Motor neuron (in vitro differentiated cells): ENCODE measurements around the gene ABCC8. TPM values are rescaled to one million over a fixed set of nuclear protein-coding genes. Genes with fewer than 3 reads are reported as not detected.

Experiments used
- ATAC-seq, 8 experiments: fragments of 200-7000 bp; cut with Tn5 transposase; replicated peaks in 6 of 8; 2 replicates each; pipeline ENCODE4 v1.8.0; 2021; ENCODE audit warnings: mild to moderate bottlenecking in 8 of 8, moderate library complexity in 8 of 8
- H3K27ac ChIP-seq, 2 donors: fragments of 250-450 bp; sonication (Bioruptor Pico); 2 replicates each; pipeline ENCODE4 v1.9.0; 2021; ENCODE audit warnings: antibody characterized with exemption in 2 of 2, mild to moderate bottlenecking in 2 of 2, moderate library complexity in 1 of 2
- H3K4me1 ChIP-seq, 2 donors: fragments of 250-450 bp; sonication (Bioruptor Pico); replicated peaks in 1 of 2; 2 replicates each; pipeline ENCODE4 v1.6.1; 2021; ENCODE audit warnings: antibody characterized with exemption in 2 of 2, mild to moderate bottlenecking in 2 of 2, moderate library complexity in 1 of 2
- H3K4me3 ChIP-seq, 5 donors: fragments of 250-450 bp; sonication (Bioruptor Pico); 2 replicates each; pipeline ENCODE4 v1.9.0; 2021; ENCODE audit warnings: antibody characterized with exemption in 5 of 5, mild to moderate bottlenecking in 5 of 5, moderate library complexity in 4 of 5
- WGBS, 10 experiments: fragments of 450-650 bp; shearing (Covaris generic); methylation state at CpG; one replicate each; pipeline ENCODE4 v1.0.0; 2022; 5-methylcytosine and 5-hydroxymethylcytosine counted together
- in situ Hi-C, 9 experiments: fragments of 400-800 bp; cut with MboI; loops; one replicate each; pipeline ENCODE4 v1.15.0; 2021; ENCODE audit warnings: low sequenced_read_pairs in 9 of 9, low pct_unique_long_range_greater_than_20kb in 2 of 9; ENCODE audit not compliant: unreplicated experiment in 9 of 9
- total RNA-seq, 8 experiments: library from RNA; unstranded; fragments of 300-600 nt; gene quantifications; 2 replicates each; pipeline versions ENCODE4 v1.2.3 to v1.2.4, GENCODE V29; 2022

The ABCC8 gene
- total RNA-seq: 10 to 100 TPM in 1 of 8 experiments, 1 to 10 TPM in 5, under 1 TPM in 2; 0.18 to 11.8 (median 3.8) TPM

DNA sequence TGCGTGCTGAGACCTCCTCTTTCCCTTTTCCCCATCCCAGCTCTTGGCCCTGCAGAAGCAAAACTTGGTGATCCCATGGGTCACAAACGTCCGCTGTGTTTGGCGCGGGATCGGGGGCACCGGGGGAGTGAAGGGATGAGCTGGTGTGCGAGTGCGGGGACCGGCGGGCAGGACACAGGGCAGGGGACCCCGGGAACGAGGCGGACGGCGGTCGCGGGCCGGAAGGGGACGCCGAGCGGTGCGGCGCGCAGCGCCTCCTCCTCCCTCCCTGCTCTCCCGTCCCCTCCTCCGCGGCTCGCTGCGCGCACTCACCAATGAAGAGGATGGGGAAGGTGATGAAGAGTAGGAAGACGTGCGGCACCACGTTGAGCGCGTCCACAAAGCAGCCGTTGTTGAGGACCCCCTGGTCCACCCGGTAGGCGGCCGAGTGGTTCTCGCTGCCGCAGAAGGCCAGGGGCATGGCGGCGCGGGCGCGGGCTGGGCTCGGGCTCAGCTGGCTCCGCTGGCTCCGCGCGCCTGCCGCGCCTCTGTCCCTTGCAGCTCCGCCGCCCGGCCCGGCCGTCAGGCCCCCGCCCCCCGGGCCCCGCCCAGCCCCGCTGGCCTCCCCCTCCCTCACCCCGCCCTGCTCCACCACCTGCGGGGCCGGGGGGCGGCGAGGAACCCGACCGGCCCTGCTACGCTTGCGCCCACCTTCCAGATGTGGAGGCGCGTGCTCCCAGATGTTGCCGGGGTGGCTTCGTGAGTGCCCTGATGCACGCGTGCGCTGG lies at the start of gene ABCC8:
TSS of gene ABCC8 (minus strand) at position 529 of the 767 bp plus-strand sequence. CDS start at position 460, 69 bp downstream.
- Histone ChIP-seq H3K4me3 (peak within 1 kb of the TSS; percentile 45 to 58 (median 48)), H3K4me1 (peaks cover 20 to 29% of the 10 kb centered on the region in 2 donors), H3K27ac (peak within 1 kb of the TSS in 1 of 2 donors; percentile 14)
- in situ Hi-C loops: loop anchor here in 2 of 9 experiments (25.0 kb wide), 1 partner anchor 89 kb away; the partner anchor contains the start of gene KCNJ11 (in 2 of the 2)
- ATAC-seq: peak; percentile 20 to 66 (median 48)
- WGBS, 10 experiments: 0% methylated on average over 1 to 10 of the region's 80 CpGs; no CpG with 5 or more reads in 8 of the 10 experiments

DNA sequence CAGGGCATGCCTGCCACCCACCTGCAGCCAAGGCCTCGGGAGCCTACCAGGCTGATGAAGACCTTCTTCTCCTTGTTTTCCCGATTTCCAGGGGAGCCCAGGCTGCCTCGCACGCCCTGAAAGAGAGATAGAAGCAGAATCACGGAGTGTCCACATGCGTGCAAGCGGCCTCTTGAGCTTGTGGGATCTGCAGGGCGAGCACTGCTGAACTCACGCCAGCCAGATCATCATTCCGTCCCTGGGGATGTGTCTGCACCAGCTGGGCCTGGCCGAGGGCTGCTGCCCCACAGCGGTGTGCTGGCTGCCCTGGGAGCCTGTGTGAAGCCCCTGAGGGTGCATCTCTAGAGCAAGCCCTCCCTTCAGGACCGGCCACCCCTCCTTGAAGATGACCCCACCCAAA lies 49.7 kb upstream of the ABCC8 start:
- WGBS, 10 experiments: 20% methylated on average over 2 of the region's 13 CpGs; no CpG with 5 or more reads in 9 of the 10 experiments
- Histone ChIP-seq H3K27ac (no peak overlapping the region), H3K4me3 (no peak overlapping the region), H3K4me1 (peaks cover 0 to 10% of the 10 kb centered on the region in 2 donors)
- ATAC-seq: peak in 4 of 8 experiments; percentile 15 to 56 (median 44)
- in situ Hi-C loops: no loop called here

DNA sequence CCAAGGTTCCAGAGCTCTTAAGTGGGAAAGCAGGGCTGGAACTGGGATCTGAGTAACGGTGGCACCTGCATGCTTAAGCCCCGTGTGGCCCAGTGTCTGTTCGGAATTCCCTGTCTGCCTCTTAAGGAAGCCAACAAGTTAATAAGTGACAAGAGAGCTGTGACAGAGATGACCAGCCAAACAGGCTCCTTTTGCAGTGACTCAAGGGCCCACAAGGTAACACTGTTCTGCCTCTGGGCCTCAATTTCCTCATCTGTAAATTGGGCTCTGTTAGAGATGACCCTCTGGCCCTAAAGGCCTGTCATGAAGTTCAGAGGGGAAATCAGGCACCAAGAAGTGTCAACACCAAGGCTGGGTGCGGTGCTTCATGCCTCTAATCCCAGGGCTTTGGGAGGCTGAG lies 48.9 kb upstream of the ABCC8 start:
- Histone ChIP-seq H3K4me3 (no peak overlapping the region), H3K27ac (no peak overlapping the region), H3K4me1 (peaks cover 1 to 11% of the 10 kb centered on the region in 2 donors)
- 54 to 100% (median 73%) methylated on average over 1 to 3 of the region's 4 CpGs; no CpG with 5 or more reads in 6 of the 10 experiments for WGBS, 10 experiments
- no peak for ATAC-seq
- in situ Hi-C loops: no loop called here

DNA sequence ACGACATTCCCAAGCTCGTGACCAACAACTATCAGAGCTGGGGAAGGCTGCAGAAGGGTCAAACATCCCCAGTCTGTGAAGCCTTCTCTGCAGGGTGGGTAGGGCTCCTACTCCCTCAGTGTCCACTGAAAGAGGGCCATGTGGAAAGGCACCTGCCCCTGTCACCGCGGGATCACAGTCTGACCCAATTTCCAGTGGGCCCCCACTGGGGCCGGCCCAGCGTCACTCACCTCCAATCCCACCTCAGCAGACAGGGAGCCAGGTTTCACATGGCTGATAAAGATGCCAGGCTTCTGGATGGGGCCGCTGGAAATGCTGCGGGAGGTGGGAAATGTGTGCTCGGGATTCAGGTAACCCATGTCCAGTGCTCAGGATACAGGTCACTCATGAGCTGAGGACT lies 47.6 kb upstream of the ABCC8 start:
- no peak overlapping the region for H3K4me3 ChIP-seq
- H3K27ac ChIP-seq: no peak overlapping the region
- WGBS, 10 experiments: 14 to 100% (median 88%) methylated on average over 1 to 5 of the region's 9 CpGs; no CpG with 5 or more reads in 5 of the 10 experiments
- in situ Hi-C loops: loop anchor here in 7 of 9 experiments (25.0 kb wide), 4 partner anchors 88 to 287 kb away; partner anchors contain the start of genes KCNJ11 (in 4 of the 7) and NCR3LG1 (in 1 of the 7)
- no peak for ATAC-seq
- H3K4me1 ChIP-seq: peaks cover 15% of the 10 kb centered on the region in 2 donors

DNA sequence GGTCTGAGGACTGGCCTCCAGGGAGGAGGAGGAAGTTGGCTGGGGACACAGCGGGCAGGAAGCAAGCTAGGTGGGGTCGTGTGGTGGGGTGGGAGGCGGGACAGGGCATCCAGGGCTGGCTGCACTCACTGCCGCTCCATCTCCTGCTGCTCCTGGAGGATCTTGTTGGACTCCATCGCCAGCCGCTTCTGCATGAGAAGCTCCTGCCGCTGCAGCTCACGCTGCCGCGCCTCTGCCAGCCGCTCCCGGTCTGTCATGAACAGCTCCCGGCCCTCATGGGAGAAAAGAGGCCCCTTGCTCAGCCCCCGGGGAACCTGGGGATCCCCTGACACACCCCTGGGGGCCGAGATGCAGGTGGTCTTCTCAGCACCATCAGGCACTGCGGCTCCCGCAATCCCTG lies 46.0 kb upstream of the ABCC8 start:
- Histone ChIP-seq H3K4me1 (peaks cover 24 to 26% of the 10 kb centered on the region in 2 donors), H3K4me3 (no peak overlapping the region), H3K27ac (no peak overlapping the region)
- WGBS, 10 experiments: 40 to 96% (median 70%) methylated on average over 1 to 4 of the region's 17 CpGs; no CpG with 5 or more reads in 6 of the 10 experiments
- in situ Hi-C loops: loop anchor here in 7 of 9 experiments (25.0 kb wide), 4 partner anchors 90 to 285 kb away; partner anchors contain the start of genes KCNJ11 (in 4 of the 7) and NCR3LG1 (in 1 of the 7)
- ATAC-seq: no peak

DNA sequence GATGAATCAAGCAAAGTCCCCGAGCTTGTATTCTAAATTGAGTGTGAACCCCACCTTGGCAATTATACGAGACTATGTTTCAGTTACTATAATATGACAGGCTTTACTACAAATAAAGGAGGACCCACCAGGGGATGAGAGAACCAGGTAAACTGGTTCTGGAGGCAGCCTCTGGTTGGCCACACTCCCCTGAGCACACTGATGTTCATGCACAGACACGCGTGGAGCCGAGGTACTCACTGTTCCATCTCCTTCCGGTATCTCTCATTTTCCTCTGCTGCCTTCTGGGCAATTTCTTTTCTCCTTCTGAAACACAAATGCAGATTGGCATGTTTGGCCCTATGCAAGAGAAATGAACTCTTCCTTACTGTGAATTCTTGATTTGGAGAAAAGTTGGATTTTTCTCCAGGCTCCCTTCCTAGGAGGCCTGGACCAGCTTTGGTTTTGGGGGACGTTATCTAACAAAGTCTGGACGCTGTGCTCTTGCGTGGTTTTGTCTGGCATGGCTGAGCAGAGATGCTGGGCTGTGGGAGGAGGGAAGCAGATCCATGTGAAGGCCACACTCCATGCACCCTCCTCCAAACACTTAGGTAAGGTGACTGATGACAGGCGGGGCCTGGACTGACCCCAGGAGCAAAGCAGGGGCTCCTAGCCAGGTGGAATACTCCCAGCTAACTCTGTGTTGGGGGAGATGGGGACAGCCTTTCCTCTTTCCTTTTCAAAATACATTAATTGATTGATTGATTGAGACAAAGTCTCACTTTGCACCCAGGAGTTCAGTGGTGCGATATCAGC lies 44.7 kb upstream of the ABCC8 start:
- Histone ChIP-seq H3K27ac (no peak overlapping the region), H3K4me1 (peaks cover 24 to 26% of the 10 kb centered on the region in 2 donors), H3K4me3 (no peak overlapping the region)
- in situ Hi-C loops: loop anchor here in 7 of 9 experiments (25.0 kb wide), 4 partner anchors 91 to 284 kb away; partner anchors contain the start of genes KCNJ11 (in 4 of the 7) and NCR3LG1 (in 1 of the 7)
- ATAC-seq: no peak
- 44 to 100% (median 93%) methylated on average over 1 to 10 of the region's 11 CpGs; no CpG with 5 or more reads in 4 of the 10 experiments for WGBS, 10 experiments

DNA sequence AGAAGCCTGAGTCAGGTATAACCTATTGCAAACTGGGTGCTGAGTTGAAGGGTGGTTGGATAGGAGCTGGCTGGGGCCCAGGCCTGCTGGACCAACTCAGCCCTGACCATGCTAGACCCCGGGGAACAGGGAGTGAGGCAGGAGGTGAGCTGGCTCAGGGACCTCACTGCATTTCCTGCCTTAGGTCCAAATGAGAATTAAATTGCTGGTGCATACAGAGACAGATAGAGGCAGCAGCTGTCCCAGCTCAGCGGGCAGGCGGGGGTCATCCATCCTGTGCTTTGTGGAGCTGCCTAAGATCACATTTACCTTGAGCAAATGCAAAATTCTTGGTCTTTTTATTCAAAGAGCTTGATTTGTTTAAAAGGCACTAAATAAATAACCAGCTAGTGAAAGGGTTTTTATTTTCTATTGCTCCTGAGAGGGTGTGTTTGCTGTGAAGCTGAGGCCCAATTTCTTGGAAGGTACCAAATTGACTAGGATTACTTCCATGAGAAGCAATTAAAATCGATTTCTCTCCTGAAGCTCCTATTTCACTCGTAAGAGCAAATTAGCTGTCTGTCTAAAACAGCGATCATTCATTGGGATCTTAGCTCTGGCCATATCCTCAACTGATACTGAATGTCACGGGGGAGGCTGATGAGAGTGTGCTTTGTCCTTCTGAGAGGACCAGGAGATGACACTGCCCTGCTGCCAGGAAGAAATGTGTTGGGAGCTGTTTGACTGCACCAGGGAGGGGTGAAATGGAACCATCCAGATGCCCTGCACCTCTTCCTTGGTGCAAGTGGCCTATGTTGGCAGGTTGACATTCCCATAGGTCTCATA lies 42.6 kb upstream of the ABCC8 start:
- Histone ChIP-seq H3K4me1 (peaks cover 24 to 31% of the 10 kb centered on the region in 2 donors), H3K27ac (peak overlapping the region; percentile 70 to 80), H3K4me3 (no peak overlapping the region)
- ATAC-seq: peak in 5 of 8 experiments; percentile 84 to 91 (median 91)
- in situ Hi-C loops: loop anchor here in 7 of 9 experiments (25.0 kb wide), 4 partner anchors 93 to 282 kb away; partner anchors contain the start of genes KCNJ11 (in 4 of the 7) and NCR3LG1 (in 1 of the 7)
- WGBS, 10 experiments: 12 to 66% (median 29%) methylated on average over 3 to 7 of the region's 7 CpGs; no CpG with 5 or more reads in 2 of the 10 experiments

DNA sequence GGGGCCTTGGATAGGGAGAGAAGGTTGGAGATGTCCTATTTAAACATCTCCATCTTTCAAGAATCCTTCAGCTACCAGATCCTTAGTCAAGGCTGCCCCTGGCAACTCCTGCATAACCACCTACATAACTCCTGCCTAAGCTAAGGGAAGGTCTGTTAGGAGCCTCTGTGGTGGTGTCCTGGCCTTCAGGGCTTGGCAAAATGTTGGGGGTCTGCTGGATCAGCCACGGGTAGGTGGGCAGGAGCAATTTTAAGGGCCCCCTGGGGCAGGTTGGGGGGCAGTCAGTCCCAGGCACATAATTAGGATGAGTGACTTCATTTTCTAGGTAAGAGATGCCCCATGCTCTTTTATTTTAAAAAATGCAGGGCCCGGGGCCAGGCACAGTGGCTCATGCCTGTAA lies 41.7 kb upstream of the ABCC8 start:
- ATAC-seq: no peak
- WGBS, 10 experiments: 80 to 100% (median 100%) methylated on average over 1 of the region's 2 CpGs; no CpG with 5 or more reads in 7 of the 10 experiments
- H3K27ac ChIP-seq: peak overlapping the region; percentile 68 to 73
- H3K4me3 ChIP-seq: no peak overlapping the region
- H3K4me1 ChIP-seq: peaks cover 25 to 31% of the 10 kb centered on the region in 2 donors
- in situ Hi-C loops: loop anchor here in 7 of 9 experiments (25.0 kb wide), 4 partner anchors 94 to 281 kb away; partner anchors contain the start of genes KCNJ11 (in 4 of the 7) and NCR3LG1 (in 1 of the 7)

DNA sequence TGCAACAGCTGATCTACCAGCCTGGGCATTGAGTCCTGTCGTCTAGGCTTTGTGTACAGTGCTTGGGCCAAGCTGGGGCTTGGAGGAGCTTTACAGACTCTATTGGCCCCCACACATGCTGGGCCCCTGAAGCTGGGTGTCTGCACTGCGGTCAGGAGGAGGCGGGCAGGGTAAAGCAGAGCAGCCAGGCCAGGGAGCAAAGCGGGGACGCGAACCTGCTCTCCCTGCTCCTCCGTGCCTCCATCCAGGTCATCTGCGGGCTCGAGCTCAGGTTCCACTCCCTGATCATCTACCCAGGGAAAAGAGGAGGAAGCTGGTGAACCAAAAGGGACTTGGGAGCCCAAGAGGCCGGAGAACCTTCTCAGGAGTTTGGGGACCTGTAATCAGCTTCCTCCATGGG lies 40.5 kb upstream of the ABCC8 start:
- Histone ChIP-seq H3K4me3 (no peak overlapping the region), H3K4me1 (peaks cover 28 to 31% of the 10 kb centered on the region in 2 donors), H3K27ac (no peak overlapping the region)
- 0 to 83% (median 72%) methylated on average over 1 to 8 of the region's 10 CpGs; no CpG with 5 or more reads in 5 of the 10 experiments for WGBS, 10 experiments
- no peak for ATAC-seq
- in situ Hi-C loops: loop anchor here in 7 of 9 experiments (25.0 kb wide), 4 partner anchors 95 to 280 kb away; partner anchors contain the start of genes KCNJ11 (in 4 of the 7) and NCR3LG1 (in 1 of the 7)

DNA sequence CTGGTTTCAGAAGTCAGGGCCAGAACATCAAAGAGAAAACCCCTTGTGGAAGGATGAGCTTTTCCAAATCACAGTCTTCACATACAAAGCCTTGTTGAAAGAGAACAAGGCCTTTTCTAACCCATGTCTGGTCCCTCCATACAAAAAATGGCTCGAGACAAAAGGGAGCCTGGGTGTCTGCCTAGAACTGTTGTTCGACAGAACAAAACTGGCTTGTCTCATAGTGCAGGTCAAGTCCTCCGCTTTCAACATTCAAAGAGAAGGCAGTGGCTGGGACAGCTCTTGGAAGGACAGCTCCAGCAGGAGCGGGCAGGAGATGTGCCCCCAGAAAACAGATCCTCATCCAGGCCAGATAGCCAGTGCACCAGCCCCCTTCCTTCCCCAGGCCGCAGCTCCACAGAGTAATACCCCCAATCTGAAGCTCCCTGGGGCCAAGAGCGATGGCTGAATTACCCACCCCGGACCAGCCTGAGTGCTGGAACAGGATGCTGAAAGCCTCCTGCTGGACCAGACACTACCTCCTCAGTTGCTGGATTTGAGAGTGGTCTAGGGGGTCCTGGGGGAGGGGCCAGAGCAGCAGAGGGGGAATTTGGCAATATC lies 40.0 kb upstream of the ABCC8 start:
- WGBS, 10 experiments: 0 to 67% (median 58%) methylated on average over 1 to 3 of the region's 7 CpGs; no CpG with 5 or more reads in 5 of the 10 experiments
- Histone ChIP-seq H3K4me3 (no peak overlapping the region), H3K4me1 (peaks cover 28 to 31% of the 10 kb centered on the region in 2 donors), H3K27ac (no peak overlapping the region)
- in situ Hi-C loops: loop anchor here in 7 of 9 experiments (25.0 kb wide), 4 partner anchors 96 to 279 kb away; partner anchors contain the start of genes KCNJ11 (in 4 of the 7) and NCR3LG1 (in 1 of the 7)
- no peak for ATAC-seq
